SKM-1 treated with dmso at 0.1 percent for 144 hours (cell line): ENCODE results near the gene CHST6.
A peak's percentile ranks its signal among the peaks of the same experiment; 100 is the strongest.
"Not testable (repeated sequence)": the region's sequence is repeated elsewhere in the genome, so short reads cannot be mapped to it uniquely, and the experiment has no call there.

Source experiments
- DNase-seq: peaks from one replicate; lab custom pipeline; 2025; ENCODE audit not compliant: unreplicated experiment; lab: John Stamatoyannopoulos, UW

Gene CHST6

DNA sequence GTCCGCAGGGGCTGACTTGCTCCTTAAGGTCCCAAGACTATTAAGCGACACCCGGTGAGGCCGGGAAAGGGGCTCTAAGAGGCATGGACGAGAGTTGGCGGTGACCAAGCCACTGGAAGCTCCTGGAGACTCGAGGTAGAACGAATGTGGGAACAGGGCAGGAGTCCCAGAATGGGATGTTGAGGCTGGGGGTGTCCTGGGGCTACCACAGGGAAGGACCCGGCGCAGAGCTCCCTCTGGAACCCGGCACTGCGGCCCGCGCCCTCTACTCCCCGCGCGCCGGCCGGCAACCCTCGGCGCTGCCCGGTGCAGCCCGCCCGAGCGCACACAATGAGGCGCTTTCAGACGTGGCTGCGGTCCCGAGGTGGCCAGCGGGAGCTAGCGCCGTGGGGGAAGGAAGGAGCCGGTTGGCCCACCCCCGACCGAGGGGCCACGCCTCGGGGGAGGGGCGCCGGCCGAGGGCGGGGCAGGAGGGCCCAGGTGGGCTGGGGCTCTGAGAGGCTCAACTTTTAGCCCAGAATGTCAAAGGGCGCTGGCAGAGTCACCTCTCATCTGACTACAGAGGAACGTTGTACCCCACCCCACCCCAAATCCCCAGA is at the start of gene CHST6:
TSS of gene CHST6 (minus strand) at position 366 of the 599 bp plus-strand sequence. CDS start 15,613 bp downstream, outside the sequence.
- DNase-seq, result peak; percentile 26

DNA sequence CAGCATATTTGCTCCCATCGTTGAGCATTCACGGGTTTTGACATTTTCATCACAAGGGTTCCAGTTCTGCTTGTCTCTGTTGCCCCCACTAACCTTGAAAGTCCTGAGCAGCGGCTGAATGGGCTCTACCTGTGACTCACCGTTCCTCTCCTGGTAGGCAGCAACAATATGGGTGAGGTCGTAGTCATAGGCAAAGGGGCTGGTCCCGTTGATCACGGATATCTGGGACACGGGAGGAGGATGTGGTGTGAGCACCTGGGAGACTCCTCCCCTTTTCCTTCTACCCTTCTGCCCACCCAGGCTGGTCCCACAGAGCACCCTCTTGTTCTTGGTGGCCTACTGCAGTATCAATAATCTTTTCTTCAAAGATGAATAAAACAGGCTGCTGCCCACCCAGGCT is 47.2 kb upstream of the CHST6 start:
- not testable (repeated sequence) for DNase-seq

DNA sequence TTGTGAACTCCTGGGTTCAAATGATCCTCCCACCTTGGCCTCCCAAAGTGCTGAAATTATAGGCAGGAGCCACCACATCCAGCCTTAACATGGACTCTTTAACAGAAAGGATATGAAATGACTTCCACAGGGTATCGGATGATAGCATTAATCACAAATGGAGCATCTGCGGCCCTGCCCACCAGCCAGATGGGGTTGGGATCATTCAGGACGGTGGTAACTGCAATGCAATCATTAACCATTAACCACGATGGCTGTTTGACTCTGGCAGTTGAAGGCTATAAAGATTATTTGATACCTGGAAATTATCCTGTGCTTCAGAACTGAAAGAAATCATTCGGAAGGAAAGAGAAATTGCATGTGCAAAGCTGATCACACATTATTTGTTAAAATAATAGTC is 46.0 kb upstream of the CHST6 start:
- DNase-seq, result no peak

DNA sequence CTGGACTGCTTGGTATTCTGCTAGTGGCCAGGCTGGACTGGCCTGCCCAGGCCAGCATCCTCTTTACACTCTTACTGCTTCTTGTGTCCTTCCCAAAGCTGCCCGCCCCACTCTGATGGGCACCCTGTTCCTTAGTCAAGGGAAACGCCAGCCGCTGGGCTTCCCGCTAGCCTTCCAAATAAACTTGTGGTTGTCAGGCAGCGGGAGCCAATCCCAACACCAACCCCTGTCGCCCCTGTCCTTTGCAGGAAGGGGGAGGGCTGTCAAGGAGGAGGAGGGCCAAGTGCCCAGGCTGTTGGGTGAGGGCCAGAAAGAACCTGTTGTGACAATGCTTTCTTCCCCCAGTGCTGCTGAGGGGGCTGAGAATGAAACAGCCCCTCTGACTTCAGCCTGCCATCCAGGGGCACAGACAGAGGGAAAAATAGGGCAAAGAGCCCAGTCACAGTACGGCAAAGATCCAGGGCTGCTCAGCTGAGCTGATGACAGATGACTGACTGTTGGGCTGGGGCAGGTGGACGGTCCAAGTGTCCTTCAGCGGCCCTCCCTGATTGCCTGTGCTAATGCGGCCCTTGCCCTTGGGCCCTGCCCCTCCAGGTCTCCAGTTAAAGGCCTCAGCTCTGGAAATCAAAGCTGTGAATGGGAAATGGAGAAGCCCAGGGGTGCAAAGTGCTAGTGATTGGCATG is 43.8 kb upstream of the CHST6 start:
- DNase-seq, result not testable (repeated sequence)

DNA sequence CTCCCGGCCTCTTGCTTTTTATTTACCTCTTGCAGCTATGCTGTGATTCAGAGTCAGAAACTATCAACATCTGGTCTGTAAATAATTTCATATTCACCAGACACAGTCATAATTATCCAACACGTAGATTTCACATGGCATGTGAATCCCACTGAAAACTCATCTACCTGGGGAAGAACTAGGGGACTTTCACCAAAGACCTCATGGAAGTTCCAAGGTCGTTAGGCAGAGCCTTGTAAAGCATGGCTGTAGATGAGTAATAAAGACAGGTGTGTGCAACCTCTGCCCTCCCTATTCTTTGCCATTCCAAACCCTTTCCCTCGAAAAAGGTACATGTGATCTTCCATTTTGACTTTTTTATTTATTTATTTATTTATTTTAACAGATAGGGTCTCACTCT is 42.5 kb upstream of the CHST6 start:
- no peak for DNase-seq

DNA sequence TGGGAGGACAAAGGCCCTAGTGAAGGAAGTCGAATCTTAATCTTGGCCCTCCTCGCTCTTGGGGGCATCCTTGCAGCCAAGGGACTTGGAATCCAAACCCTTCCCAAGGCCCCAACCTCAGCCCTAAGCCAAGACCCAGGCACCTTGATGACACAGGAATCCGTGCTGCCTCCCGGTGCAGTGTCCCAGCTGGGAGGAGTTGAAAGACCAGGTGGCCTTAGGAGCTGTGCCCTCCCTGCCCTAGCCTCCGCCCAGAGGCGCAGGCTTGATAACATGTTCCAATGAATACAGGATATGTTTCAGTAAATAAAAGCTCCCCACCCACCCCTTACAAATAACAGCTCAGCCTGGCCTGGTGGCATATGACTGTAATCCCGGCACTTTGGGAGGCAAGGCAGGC is 40.7 kb upstream of the CHST6 start, which contains the start of gene CHST5:
TSS of gene CHST5 (minus strand) at position 208 of the 400 bp plus-strand sequence. CDS start 5,724 bp downstream, outside the sequence.
- DNase-seq, result no peak

DNA sequence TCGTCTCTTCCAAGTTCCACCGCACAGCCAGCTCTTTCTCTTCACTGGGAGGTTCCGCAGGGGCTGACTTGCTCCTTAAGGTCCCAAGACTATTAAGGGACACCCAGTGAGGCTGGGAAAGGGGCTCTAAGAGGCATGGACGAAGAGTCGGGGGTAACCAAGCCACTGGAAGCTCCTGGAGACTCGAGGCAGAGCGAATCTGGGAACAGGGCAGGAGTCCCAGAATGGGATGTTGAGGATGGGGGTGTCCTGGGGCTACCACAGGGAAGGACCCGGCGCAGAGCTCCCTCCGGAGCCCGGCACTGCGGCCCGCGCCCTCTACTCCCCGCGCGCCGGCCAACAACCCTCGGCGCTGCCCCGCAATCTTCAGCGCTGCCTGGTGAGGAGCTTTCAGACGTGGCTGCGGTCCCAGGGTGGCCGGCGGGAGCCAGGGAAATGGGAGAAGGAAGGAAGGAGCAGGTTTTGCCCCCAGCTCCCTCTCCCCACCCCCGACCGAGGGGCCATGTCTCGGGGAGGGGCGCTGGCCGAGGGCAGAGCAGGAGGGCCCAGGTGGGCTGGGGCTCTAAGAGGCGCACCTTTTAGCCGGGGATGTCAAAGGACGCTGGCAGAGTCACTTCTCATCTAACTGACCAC is 40.1 kb upstream of the CHST6 start:
- DNase-seq, result no peak

DNA sequence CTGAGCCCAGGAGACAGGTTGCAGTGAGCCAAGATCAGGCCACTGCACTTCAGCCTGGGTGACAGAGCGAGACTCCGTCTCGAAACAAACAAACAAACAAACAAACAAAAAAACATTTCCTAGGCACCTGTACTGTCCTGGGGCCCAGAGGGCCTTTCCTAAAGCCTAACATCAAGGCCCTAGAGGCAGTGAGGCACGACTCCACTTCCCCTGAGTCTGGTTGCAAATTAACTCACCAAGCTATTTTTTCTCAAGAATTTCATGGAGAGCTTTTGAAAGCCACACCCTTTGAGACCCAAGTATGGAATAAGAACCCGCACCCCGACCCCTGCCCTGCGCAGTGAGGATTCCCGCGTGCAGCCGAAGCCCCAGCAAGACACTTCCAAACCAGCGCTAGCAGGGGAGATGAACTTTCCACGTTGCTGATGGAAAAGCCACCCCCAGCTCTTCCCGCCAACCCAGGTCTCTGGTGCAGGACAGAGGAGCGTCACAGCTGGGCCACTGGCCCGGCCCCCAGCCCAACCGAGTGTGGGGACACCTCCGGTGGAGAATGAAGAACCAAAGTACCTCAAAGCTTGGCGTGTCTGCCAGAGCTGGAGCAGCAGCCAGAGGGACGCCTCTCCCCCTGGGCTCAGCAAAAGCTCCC is 39.4 kb upstream of the CHST6 start:
- DNase-seq, result no peak

DNA sequence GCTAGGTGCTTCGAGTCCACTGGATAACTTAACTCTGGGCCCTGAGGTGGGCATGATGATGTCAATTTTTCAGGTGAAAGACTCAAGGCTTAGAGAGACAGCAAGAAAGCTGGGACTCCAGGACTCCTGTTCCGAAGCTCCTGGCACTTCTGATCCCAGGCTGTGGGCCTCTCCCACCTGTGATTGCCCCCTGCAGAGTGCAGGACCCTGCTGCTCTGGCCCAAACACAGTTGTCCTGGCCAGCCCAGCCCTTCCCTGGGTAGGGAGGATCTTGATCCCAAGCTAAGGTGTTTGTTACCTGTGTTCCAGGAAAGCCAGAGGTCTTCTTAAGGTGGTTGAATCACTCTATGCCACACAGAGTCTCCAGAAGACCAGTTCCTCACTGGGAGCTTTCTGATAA is 37.5 kb upstream of the CHST6 start:
- no peak for DNase-seq

DNA sequence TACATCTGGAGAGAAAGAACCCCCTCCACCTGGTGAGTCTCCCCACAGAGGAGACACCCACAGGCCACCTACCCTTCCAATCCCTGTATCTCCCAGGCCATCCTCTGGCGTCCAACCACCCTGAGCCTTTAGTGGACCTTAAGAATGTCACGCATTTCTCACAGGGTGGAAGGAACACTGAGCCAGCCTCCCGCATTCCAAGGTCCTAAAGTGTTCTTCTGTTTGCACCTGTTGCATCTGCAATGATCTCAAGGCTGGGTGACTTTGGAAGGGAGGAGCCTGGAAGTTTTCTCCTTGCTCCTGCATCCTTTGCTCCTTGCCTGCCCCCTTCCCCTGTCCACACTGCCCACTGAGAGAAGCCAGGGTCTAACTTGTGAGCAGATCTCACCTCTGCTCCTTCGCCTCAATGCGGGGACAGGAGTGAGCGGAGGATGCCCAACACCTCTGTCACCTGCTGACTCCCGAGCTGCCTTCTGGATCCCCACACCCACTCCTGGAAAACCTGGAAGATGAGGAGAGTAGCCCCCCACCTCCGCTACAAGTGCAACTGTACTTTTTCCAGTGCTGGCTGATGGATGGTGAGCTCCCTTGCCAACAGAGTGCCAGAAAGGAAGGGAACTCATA is 37.0 kb upstream of the CHST6 start:
- DNase-seq, result no peak

DNA sequence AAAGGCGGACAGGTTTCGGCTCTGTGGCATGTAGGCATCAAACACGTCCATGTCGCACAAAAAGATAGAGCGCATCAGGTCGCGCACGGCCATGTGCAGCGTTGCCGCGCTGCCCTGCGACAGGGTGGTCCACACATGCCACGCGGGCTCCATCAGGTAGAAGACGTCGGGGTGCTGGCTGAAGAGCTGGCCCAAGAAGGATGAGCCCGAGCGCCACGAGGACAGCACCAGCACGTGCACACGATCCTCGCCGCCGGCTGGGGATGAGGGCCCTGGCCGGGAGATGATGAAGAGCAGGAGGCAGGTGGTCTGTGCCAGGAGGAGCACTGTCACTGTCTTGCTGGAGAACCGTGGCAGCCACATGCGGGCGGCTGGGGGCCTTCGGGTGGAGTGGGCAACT is 34.7 kb upstream of the CHST6 start:
- no peak for DNase-seq

DNA sequence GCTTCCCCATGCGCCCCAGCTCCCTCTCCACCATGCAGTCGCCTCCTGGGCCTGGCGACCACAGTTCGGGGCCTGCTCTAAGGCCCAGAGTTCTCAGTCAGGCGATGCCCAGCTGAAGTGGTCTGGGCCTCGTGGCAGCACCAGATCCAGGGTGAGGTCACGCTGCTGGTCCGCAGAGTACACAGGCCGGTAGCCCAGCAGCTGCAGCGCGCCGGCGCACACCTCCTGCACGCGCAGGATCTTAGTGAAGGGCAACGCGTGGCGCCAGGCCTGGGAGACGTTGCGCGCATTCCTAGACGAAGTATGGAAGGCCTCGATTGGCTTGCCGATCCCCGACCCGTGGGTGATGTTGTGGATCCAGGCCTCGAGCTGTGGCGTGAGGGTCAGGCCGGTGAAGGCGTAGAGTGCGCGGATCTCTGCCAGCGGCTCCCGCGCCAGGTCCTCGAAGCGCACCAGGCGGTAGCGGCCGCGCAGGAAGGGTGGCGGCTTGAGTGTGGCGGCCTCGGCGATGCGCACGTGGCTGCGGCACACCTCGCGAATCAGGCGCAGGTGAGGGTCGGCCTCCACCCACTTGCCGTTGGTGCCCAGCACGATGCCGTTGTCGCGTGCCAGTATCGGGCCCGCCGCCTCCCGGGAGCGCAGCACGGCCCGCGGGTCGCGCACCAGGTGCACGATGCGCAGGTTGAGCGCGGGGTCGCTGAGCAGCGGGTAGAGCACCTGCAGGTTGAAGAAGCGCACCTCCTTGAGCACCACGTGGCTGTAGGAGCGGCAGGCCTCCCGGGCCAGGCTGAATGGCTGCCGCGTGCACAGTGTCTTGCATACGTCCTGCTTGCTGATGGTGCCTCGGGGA is 34.0 kb upstream of the CHST6 start:
- no peak for DNase-seq

DNA sequence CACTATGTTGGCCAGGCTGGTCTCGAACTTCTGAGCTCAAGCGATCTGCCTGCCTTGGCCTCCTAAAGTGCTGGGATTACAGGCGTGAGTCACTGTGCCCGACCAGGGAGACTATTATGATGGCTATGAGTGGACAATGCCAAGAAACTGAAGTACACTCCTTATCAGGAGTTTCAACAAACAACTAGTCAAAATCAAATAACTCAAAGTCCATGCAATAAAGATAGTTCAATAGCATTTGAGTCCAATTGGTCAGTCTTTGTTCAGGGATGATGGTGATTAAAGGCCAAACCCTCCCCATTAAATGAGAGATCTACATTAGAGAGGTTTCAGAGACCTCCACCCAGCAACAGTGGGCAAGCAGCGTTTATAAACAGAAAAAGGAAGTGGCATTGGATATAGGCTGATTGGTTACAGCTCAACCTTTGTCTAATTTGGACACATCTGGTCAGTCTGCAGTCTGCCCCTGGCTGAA is 32.6 kb upstream of the CHST6 start:
- no peak for DNase-seq

DNA sequence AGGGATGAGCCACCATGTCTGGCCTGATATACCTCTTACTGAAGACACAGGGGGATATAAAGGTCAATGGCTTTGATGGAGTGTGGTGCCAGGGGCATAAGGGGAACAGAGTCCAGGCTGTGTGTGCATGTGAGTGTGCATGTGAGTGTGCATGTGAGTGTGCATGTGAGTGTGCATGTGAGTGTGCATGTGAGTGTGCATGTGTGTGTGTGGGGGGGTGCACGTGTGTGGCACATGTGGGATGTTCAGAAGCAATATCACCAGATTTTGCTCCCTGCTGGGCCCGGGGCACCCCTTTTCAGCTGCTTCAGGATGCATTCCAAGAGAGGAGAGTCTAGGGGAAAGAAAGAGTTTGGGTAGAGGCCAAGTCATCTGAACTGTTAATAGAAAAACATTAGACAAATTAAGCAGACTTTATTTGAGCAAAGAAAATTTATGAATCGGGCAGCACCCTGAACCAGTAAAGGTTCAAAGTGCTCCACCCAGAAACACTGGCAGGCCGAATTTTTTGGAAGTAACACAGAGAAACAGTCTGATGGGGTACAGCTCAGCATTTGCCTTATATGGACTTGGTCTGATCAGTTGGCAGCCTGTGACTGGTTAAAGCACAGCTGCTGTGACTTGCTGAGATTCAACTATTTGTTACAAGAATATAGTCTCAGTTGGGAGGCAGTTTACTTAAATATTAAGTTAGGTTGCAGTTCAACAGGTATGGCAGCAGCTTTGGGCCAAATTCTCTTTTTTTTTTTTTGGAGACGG is 31.0 kb upstream of the CHST6 start:
- no peak for DNase-seq

DNA sequence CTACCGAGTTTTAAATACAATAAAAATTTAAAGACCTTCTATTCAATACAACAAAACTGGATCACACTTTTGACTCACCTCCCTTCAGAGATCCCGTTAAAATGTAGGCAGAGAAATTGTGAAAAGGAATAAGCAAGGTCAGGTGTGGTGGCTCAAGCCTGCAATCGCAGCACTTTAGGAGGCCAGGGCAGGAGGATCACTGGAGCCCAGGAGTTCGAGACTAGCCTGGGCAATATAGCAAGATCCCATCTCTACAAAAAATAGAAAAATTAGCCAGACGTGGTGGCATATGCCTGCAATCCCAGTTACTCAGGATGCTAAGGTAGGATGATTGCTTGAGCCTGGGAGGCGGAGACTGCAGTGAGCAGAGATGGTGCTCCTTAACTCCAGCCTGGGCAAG is 23.9 kb upstream of the CHST6 start:
- no peak for DNase-seq

DNA sequence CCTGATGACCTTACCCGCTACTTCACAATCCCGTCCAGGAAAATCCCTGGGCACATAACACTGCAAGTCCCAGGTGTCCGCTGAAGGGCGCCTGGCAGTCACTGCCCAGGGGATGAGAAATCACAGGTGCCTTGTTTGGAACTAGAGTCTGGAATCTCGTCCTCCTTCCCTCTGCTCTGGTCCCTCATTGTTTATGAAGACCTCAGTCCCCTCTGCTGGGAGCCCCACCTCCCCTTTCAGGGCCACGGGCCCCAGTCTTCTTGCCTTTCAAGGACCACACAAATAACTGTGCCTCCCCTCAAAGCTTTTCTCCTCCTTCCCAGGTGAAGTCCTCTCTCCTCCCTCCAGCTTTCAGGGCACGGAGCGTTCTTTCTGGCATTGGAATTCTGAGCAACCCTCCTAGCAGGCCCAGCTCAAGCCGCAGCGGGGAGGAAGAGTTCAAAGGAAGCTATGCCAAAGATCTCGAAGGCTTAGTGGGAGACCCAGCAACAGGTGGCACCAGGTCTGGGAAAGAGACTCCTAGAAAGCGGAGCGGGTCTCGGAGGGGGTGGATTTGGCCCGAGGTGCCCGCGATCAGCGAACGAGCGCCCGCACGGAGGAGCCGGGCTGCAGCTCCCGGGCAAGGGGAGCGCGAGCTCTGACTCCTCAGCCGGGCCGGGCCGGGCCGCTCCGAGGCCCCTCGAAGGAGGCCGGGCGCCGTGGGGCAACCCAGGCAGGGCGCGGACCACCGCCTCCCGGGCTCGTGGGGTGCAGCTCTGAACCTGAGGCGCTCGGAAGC is 21.1 kb upstream of the CHST6 start:
- not testable (repeated sequence) for DNase-seq

DNA sequence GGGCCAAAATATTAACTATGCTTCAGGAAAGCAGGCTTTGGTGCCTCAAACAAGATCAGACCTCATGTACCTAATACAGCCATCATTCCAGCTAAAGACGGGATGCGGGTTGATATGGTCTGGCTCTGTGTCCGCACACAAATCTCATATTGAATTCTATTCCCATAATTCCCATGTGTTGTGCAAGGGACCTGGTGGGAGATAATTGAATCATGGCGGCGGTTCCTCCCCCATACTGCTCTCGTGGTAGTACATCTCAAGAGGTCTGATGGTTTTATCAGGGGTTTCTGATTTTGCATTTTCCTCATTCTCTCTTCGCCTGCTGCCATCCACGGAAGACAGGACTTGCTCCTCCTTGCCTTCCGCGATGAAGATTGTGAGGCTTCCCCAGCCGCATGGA is 19.1 kb upstream of the CHST6 start:
- no peak for DNase-seq

DNA sequence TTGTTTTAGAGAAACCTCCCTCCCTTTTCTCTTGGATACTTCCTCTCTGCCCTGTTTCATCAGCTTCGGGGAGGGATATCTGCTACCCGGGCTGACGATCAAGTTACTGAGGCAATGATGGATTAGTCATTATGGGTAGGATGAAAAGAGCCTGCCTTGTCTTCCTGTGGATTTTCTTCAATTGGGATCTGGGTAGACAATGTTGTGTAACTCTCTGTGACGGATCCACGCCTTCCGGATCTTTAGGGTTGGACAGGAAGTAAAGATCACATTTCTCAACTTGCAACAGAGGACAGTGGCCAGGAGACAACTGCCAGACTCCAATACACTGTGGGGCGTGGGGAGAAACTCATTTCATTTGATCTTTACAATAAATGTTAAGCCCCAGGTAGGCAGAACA is 11.3 kb upstream of the CHST6 start:
- peak; percentile 69 for DNase-seq

DNA sequence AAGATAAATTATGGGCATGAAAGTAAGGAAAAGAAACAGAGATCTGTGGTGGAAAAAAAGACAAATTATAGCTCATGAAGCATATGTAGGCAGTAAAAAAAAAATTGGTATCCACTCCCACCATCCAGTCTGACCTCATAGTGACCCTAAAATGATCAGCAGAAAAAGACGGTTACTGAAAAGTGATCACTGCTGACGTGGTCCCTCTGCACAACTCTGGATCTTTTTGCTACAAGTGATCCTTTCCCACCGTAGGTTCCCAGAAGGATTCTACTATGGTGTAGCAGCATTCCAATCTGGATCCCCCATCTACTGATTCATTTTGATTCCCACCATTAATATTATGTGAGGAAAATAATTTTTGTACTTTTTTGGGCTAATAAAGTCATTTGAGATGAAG is 10.9 kb upstream of the CHST6 start:
- no peak for DNase-seq
